GM21737 (cell line): ENCODE measurements around the gene ING4.
"Not testable (repeated sequence)": the region's sequence is repeated elsewhere in the genome, so short reads cannot be mapped to it uniquely, and the experiment has no call there.

Source experiments
- ATAC-seq: cut with Tn5 transposase; IDR thresholded peaks from one replicate; pipeline ENCODE4 v1.9.1; 2021; ENCODE audit warnings: mild to moderate bottlenecking, moderate library complexity; ENCODE audit not compliant: unreplicated experiment

ING4 gene

DNA sequence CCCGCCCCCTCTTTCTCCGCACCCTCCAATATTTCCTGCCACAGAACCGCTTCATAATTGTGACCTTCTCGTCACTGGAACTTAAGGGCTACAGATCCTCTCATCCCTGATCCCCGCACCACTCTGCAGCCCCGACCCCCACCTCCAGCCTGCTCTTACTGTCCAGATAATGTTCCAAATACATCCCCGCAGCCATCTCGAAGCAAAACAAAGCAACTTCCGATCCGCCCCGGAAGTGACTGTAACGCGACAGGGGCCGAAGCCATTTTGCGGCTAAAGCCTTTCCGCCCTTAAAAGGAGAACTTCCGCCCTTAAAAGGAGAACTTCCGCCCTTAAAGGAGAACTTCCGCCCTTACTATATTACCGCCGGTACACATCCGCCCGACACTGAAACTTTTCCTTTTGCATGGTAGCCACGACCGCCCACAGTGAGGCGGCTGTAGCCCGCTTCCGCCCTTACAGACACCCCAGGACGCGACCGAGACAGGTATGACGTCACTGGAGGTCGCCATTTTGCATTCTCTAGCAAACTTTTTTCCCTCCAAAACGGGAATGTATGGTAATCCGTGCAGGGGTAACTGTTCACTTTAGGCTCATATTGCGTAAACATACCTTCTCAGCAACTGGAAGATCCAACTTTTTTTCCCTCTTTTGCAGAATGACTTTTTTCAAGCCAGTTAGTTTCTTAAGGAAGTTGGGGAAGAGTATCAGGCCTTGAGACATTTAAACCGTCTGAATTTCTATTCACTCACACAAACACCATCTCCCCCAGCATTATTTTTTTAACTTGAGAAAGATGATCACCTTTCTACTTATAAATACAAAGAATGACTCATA is at the start of gene ING4:
Gene ING4, minus strand, starts transcription at position 214 of the 837 bp plus-strand sequence. Its CDS starts 18 bp downstream, at position 196.
- peak; percentile 93 for ATAC-seq

DNA sequence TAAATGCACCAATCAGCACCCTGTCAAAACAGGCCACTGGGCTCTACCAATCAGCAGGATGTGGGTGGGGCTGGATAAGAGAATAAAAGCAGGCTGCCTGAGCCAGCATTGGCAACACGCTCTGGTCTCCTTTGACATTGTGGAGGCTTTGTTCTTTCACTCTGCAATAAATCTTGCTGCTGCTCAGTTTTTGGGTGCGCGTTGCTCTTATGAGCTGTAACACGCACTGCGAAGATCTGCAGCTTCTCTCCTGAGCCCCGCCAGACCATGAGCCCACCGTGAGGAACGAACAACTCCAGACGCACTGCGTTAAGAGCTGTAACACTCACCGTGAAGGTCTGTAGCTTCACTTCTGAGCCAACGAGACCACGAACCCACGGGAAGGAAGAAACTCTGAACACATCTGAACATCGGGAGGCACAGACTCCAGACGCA is 46.1 kb upstream of the ING4 start:
- ATAC-seq = no peak

DNA sequence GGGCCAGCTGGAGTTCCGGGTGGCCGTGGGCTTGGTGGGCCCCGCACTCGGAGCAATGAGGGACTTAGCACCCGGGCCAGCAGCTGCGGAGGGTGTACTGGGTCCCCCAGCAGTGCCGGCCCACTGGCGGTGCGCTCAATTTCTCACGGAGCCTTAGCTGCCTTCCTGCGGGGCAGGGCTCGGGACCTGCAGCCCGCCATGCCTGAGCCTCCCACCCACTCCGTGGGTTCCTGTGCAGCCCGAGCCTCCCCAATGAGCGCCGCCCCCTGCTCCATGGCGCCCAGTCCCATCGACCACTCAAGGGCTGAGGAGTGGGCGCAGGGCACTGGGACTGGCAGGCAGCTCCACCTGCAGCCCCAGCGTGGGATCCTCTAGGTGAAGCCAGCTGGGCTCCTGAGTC is 45.4 kb upstream of the ING4 start:
- not testable (repeated sequence) for ATAC-seq

DNA sequence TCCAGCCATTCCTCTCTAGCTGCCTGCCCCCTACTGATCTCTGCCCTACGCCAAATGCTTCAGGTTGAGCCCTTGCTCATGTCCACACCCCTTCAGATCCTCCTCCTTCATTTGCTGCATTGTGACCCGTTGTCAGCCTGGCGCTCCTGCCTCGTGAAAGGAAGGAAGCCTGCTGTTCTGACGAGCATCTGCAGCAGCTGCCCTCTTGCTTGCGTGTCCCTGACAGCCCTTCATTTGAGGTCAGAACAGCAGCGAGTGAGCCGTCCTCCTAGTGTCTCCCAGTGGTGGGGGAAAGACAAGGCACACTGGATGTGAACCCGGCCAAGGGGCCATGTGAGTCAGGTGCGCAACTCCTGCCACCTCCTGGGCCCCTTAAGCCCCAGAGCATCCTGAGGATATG is 40.7 kb upstream of the ING4 start:
- ATAC-seq = no peak

DNA sequence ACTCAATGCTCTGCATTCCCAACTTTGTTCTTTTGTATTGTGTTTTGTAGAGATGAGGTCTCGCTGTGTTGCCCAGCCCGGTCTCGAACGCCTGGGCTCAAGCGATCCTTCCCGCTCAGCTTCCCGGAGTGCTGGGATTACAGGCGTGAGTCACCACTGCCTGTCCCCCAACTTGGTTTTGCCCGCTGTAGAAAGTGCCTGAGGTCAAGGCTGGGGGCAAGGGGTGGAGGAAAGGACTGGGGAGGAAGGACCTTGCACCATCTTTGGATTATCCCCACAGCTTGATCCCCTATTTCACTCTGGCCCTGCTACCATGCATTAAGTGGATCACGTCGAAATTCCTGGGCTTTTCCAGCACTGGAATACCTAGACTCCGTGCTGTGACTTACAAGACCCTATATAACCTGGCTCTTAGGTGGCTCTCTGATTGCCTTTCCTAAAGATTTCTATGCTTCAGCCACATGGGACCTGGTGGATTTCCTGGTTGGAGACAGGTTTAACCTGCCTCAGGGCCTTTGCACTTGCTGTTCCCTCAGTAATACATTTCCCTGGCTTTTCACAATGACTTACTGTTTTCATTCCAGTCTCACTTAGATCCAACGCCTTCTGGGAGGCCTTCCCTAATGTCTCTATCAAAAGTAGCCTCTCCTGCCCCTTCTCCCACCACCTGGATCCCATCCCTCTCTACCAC is 38.3 kb upstream of the ING4 start:
- ATAC-seq = no peak

DNA sequence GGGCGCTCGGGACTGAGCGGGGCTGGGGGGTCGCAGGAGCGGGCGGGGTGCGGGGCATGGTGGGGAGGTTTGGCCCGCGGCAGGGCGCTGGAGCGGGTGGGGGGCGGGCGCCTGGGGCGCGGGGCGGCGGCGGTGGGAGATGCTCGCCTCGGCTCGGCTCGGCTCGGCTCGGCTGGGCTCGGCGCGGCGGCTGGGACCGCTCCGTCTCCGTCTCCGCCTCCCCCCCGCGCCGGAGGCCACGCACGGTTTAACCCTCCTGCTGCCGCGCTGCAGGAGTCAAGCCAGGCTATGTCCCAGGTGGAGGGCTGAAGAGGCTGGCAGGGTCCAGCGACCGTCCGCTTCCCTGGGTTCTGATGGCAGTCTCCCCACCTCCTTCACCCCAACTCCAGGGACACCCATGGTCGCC is 37.7 kb upstream of the ING4 start, which contains the start of gene PIANP:
Gene PIANP, minus strand, starts transcription at position 170 of the 406 bp plus-strand sequence. CDS start 2,754 bp downstream, outside the sequence.
- ATAC-seq = no peak

DNA sequence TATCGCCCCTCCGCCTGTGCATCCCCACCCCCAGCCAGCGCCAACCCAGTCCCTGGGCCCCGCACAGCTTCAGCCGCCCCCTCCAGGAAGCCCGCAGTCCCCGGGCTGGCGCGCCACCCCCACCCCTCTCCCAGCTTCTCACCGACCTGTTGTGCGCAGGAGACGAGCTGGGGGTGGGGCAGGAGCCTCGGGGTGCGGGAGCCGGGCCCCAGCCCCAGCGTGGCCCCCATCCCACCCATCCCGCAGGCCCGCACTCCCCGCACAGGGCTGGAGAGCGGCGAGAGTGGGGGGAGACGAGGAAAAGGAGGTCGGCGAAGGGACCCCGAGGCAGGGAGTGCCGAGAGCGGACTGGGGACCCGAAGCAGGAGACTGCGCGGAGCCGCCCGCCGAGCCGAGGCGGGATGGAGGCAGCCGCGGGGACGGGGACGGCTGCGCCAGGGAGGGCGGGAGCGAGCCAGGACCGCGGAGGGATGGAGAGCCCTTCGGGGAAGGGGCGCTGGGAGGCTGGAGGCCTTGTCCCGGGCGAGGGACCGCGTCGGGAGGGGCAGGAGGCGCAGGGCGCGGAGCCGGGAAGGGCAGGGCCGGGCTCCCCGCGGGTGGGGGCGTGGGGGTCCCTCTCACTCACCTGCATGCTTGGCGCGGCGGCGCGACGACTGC is 37.2 kb upstream of the ING4 start:
- ATAC-seq = no peak

DNA sequence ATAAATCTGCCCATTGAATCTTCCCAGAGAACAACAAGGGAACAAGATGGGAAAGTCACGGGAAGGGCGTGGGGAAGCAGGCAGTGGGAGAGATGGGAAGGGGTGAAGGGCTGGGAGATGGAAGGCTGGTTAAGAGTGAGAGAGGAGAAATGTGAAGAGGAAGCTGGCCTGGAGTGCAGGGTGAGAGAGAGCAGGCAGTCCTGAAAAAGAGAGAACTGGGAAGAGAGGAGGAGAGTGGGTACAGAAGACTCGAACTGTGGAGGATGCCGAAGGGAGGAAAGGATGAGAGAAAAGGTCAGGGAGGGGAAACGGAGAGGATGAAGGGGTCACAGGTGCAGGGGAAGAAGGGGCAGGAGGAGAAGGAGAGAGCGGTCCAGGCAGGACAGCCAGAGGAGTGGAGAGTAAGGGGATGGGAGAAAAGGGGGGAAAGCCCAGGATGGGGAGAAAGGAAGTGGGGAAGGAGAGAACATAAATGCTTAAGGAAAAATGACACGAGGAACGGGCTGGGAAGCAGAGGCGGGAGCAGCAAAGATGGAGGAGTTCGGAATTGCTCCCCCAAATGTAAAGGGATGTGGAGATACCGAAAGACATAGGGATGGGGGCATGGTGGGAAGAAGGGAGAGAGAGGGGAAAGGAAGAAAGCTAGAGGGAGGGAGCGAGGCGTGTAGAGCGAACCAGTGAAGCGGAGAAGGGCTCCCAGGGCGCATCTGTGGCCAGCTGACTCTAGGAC is 36.5 kb upstream of the ING4 start:
- ATAC-seq = no peak

DNA sequence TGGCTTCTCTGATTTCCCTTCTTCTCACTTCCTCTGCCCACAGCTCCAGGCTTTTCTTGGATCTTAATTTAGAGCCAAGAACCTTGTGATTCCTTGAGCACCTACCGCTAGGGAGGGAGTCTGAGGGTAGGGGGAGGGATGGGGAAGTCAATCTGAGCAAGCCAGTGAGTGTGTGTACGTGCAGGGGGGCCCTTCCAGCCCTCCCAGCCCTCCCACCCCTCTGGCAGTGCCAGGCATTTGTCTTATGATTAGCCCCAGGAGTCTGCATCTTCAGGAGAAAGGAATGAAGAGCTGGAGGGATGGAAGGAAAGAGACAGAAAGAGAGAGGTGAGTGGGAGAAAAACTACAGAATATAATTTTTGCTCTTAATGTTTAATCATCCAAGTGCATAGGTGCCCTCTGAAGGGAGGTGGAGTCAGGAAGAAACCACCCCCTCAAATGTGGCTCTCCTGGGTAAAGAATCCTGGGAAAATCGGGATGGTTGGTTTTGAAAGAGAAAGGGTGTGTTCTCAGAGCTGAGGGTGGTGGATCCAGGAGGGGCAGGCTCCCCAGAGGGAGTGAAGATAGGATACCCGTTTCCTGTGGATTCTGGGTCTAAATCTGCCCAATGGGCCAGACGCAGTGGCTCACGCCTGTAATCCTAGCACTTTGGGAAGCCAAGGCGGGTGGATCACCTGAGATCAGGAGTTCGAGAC is 35.6 kb upstream of the ING4 start:
- no peak for ATAC-seq

DNA sequence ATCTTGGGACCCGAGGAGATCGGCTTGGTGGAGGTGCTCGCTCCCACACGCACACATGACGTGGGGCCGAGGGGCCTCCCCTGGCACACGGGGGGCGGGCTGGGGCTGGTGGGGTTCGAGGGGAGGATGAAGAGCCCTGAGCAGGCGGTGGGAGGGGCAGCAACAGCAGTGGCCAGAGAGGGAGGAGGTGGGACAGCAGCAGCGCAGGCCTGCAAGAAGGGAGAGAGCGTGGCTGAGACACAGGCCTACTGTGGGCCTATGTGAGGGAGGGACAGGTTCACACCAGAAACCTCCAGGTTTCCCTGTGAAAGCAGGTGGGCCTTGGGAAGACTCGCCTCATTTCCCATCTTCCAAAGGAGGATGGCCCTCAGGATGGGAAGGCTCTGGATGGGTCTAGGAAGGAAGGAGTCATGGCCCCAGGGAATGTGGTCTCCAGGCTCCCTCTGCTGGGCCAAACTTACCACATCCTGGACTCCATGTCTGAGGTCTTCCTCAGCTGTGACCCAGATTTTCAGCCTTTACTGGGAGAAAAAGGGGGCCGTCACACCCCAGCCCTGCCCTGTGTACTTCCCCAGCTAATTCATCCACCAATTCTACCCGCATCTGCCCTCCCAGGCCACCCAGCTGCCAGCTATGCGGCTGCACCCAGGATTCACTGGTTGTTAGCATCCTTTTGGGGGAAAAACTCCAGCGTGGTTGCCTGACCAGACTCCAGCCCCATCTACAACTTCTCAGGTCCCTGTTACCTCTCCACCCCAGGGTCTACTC is 34.8 kb upstream of the ING4 start:
- ATAC-seq = no peak

DNA sequence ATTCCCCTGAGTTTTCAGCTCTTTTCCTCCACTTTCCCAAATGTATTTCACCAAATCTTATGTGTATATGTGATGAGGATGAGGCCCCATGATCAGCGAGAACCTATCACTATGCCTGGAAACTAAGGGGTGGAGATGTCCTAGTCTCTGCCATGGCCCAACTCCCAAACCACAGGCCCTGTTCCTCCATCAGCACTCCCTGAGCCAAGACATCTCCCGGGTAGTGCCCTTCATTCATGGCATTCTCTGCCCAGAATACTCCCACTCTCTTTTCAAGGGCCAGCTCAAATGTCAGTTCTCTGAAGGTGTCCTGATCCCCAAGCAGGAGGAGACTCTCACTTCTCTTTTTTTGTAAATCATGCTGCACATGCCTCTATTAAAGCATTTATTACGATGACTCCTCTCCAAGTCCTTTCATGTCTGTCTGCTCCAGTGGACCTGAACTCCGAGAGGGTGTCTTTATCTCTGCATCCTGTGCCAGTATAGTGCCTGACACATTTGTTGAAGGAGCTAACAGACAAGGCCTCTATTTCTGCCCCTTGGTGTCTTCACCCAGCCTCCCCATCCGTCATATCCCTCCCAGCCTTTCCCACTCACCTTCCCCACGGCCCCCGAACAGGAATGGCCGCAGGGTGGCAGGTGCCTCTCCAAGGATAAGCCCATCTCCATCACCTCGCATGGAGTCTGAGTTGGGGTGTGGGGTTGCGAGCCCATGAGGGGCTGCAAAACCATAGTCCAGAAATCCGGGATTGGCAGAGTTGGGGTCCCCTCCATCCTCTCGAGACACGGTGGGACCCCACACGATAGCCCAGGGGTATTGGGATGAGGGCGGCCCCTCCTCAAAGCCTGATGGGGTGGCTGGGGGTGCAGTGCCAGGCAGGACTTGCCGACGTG is 34.0 kb upstream of the ING4 start:
- ATAC-seq = no peak

DNA sequence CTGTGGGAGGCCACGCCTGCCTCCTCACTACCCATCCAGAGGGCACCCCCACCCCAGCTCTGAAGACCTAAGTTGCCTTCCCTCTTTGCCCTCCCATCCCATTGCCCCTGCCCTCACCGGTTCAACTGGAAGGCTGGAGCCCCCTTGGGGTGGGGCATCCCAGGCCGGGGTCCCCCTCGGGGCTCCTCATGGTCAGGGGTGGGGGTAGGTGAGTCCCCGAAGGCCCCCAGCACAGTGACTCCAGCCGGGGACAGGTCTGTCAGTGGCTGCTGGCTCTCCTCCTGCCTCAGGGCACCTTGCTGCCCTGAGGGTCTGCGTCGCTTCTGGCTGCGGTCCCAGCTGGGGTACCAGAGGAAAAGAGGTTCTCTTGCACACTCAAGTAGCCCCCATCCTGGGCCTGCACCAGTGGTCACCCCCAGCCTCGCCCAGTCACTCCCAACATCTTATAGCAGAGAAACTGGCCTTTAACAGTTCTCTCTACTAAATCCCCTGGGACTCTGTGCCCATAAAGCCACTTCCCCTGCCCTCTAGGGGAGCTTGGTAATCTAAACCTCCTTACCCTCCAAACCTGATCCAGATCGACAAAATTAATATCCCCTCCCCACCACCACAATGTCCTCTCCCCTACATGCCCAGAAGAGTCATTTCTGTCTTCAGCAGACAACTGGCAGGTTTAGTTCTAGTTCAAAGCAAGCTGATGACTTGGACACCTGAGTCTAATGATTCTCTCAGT is 32.6 kb upstream of the ING4 start:
- no peak for ATAC-seq

DNA sequence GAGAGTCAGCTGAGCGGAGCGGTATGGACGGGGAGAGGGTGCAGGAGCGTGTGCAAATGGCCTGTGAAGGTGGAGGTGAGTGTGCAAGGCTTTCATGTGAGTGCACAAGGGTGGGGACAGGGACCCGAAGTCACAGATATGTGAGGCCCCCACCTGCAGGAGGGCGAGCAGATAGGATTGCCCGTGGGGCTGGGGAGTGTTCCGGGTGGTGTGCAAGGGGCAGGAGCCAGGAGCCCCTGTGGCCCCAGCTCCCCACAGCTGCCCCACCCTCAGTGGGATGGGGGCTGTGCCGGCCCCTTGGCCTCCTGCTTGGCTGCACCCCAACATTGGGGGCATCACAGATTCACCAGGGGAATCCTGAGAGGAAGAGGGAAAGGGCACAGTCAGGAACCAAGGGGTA is 31.8 kb upstream of the ING4 start:
- no peak for ATAC-seq

DNA sequence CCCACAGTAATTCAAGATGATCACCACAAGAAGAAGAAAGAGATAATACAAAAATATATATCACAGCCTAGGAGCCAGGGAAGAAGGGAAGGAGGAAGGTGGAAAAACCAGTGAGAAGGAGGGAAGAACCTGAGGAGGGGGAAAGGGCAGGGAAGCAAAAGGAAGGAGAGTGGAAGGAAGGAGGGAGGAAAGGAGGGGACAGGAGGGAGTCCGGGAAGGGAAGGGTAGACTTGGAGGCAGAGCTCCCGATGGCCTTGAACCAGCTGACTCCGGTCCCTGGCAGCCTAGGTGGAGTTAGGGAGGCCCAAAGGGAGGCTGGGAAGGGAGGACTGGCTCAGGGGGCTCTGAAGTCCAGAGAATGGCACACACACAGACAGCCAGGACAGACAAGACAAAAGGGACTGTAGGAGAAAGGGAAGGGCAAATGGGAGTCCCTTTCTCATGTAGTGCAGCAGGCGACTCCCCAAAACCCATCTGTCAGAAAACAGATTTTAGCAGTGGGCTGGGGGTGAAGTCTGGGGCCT is 31.0 kb upstream of the ING4 start:
- ATAC-seq = no peak

DNA sequence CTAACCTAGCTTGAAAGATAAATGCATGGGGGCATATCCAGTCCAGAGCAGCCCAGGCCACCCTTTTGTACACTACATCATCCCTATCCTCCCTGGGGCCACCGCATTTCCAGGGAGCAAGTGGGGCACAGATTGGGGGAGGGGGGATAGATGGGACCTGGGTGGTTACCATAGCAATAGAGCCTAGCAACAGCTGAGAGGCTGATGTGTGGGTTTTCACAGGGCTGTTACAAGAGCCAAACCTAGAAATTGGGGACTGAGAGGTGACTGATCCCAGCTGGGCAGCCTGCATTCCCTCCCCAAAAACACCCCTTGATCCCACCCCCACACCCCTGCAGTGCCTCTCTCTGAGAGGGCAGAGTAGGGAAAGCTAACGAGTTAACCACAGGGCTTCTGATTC is 30.0 kb upstream of the ING4 start:
- no peak for ATAC-seq

DNA sequence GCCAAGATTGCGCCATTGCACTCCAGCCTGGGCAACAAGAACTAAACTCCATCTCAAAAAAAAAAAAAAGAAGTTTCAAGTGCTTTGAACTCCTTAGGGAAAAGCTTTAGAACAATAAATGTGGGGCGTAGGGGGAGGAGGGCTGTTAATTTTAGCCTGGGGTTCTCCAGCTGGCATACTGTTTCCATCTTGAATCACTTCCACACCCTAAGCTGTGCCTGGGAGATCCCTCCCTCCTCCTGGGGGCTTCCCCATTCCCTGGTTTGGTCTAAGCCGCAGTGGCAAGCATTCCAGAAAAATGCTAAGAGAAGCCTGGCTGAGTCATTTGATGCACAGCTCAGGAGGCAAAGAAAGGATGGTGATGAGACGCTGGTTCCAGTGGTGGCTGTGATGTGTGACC is 28.6 kb upstream of the ING4 start:
- no peak for ATAC-seq

DNA sequence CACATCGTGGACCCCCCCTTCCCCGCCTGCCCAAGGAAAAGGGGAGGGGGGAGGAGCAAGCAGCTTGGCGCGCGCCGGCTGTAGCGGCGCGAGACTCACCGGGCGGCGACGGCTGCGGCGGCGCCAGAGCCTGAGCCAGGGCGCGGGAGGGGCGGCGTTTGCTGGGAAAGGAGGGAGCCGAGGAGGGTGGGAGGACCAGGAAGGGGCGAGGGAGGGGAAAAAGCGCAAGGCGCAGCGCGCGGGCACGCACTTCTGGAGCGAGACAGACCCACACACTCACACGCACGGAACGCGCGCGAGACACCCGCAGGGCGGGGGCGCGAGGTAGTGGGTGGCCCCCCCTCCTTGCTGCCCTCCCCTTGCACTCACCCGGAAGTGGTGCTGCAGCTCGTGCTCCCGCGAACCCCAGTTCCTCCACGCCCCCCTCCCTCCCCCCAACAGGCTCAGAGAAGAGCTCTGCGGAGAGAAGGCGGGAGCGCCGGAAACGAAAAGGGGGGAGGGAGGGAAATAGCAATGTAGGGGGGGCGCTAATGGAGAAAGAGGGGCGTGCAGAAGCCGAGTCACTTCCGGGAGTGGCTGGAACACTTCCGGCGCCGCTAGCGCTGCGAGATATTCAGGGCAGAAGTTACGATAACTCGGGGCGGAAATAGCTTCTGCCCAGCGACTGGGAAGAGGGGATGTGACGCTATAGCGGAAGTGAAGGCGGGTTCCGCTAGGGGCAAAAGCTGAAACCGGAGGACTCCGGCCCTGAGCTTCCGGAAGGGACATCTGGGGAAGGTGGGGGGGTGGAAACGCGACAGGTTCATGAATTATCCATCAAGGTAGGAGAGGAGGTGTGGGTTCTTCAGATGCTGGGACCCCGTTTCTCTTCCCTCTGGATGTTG is 26.3 kb upstream of the ING4 start, which contains the start of gene ZNF384:
Gene ZNF384, minus strand, starts transcription at position 377 of the 884 bp plus-strand sequence. CDS start 9,855 bp downstream, outside the sequence.
- ATAC-seq = peak; percentile 77
